ENCODE results near the gene TRIM62.

DNA sequence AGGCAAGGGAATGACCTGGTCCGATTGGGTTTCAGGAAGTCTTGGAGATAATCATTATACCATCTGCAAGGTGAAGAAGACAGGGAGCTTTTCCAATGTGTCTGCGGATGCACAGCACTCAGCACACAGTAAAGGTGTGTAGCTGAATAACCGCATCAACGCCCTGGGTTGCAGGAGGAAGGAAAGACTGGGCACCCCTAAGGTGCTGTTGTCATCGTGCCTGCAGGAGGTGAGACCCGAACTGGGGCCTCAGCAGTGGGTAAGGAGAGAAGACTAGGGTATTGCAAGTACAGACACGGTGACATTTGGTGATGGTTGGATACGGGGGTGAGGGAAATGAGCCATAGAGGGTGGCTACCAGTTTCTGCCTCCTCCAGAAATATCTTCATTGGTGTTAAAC is 1.1 kb upstream of the TRIM62 start:
- no peak for TF ChIP-seq POLR2AphosphoS5 (IDR thresholded peaks at IDR 0.05; ENCODE audit: low read depth, low read length)
- no peak for TF ChIP-seq FOXP2 (optimal IDR thresholded peaks at IDR 0.05; ENCODE audit: borderline replicate concordance, extremely low read depth, extremely low read length, insufficient read depth)
